Vein endothelial cell (primary cell): ENCODE results near the gene PRDM15. TPM values are rescaled to one million over a fixed set of nuclear protein-coding genes. Genes with fewer than 3 reads are reported as not detected.

Experiments used
- small RNA-seq: library from RNA; depleted of rRNA; stranded (forward); fragments of <200 nt; gene quantifications from one replicate; pipeline ENCODE3, GENCODE V24; 2012
- total RNA-seq: library from RNA; depleted of rRNA; stranded (reverse); fragments of >200 nt; gene quantifications from 2 replicates; pipeline ENCODE4 v1.2.3, GENCODE V29; 2012

PRDM15 gene, protein sequence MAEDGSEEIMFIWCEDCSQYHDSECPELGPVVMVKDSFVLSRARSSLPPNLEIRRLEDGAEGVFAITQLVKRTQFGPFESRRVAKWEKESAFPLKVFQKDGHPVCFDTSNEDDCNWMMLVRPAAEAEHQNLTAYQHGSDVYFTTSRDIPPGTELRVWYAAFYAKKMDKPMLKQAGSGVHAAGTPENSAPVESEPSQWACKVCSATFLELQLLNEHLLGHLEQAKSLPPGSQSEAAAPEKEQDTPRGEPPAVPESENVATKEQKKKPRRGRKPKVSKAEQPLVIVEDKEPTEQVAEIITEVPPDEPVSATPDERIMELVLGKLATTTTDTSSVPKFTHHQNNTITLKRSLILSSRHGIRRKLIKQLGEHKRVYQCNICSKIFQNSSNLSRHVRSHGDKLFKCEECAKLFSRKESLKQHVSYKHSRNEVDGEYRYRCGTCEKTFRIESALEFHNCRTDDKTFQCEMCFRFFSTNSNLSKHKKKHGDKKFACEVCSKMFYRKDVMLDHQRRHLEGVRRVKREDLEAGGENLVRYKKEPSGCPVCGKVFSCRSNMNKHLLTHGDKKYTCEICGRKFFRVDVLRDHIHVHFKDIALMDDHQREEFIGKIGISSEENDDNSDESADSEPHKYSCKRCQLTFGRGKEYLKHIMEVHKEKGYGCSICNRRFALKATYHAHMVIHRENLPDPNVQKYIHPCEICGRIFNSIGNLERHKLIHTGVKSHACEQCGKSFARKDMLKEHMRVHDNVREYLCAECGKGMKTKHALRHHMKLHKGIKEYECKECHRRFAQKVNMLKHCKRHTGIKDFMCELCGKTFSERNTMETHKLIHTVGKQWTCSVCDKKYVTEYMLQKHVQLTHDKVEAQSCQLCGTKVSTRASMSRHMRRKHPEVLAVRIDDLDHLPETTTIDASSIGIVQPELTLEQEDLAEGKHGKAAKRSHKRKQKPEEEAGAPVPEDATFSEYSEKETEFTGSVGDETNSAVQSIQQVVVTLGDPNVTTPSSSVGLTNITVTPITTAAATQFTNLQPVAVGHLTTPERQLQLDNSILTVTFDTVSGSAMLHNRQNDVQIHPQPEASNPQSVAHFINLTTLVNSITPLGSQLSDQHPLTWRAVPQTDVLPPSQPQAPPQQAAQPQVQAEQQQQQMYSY
- total RNA-seq, result 5.6 and 6.5 TPM in 2 replicates

GRCh38 chr21:41879190-41879998 is at the start of gene PRDM15:
Gene PRDM15, minus strand, starts transcription at chr21:41879344. Its CDS starts 18,981 bp downstream, at chr21:41860363.

GRCh38 chr21:41766883-41767605 is 112.1 kb downstream of the PRDM15 start, which contains the start of gene RIPK4:
Gene RIPK4, minus strand, starts transcription at chr21:41767052. Its CDS starts 11 bp downstream, at chr21:41767041.

Small RNA genes within 50 kb of the gene (small RNA-seq; reads per million reads assigned to genes)
- gene RF00334, result 6.2 reads per million, percentile 94 among the genes with 10 or more reads in this experiment

Other genes with a start within 250 kb of the PRDM15 start
- gene RIPK4, start 112.3 kb downstream of the PRDM15 start, total RNA-seq, result under 0.01 and 0.33 TPM in 2 replicates
- gene C2CD2, start 74.7 kb upstream of the PRDM15 start, total RNA-seq, result 36.3 and 48.3 TPM in 2 replicates
- gene ZBTB21, start 131.0 kb upstream of the PRDM15 start, total RNA-seq, result 9.8 and 10.0 TPM in 2 replicates
- gene UMODL1, start 192.0 kb upstream of the PRDM15 start, total RNA-seq, result not detected in 2 replicates